ENCODE results near the gene MINPP1. TPM values are rescaled to one million over a fixed set of nuclear protein-coding genes. Genes with fewer than 3 reads are reported as not detected.

Gene MINPP1
- total and polyA plus RNA-seq, 8 donors, result 5.5 to 11.9 (median 9.8) TPM

- WGBS, 2 donors, result 92 to 100% methylated on average over 1 of the region's 1 CpG
- H3K27ac ChIP-seq, result no peak overlapping the region
- no peak for FAIRE-seq
Measured at GRCh38 chr10:87600581-87600980, 95.9 kb downstream of the MINPP1 start.

More at GRCh38 chr10:87600581-87600980, 95.9 kb downstream of the MINPP1 start:
- Histone ChIP-seq H3K4me1 (peaks cover 0 to 10% (median 7%) of the 10 kb centered on the region in 3 donors), H3K36me3 (no peaks in the 10 kb centered on the region), H3K27me3 (no peaks in the 10 kb centered on the region), H3K4me3 (no peak overlapping the region), H3K9me3 (no peaks in the 10 kb centered on the region)
- TF ChIP-seq CTCF (IDR thresholded peaks at IDR 0.05), result no peak
- DNase-seq (no peak), ATAC-seq (no peak)
- intact Hi-C loops (cut with DNase I), result no loop called here

Small RNA genes within 50 kb of the gene (microRNA-seq; reads per million reads assigned to microRNA genes)
- gene MIR4678, result 0 reads per million in 2 donors

Other genes starting within 250 kb of the MINPP1 start
- gene NUTM2D, start 147.1 kb upstream of the MINPP1 start, total RNA-seq, result 1 to 10 TPM; 2.2 to 3.8 (median 2.7) TPM
- gene NUTM2D, start 147.1 kb upstream of the MINPP1 start, polyA plus RNA-seq, result 10 to 100 TPM in 1 of 2 donors, 1 to 10 TPM in 1; 4.3 to 13.8 TPM
- gene PAPSS2, start 155.0 kb downstream of the MINPP1 start, total RNA-seq, result 10 to 100 TPM; 29.4 to 54.7 (median 39.9) TPM
- gene PAPSS2, start 155.0 kb downstream of the MINPP1 start, polyA plus RNA-seq, result 10 to 100 TPM in 1 of 2 donors, 1 to 10 TPM in 1; 10.0 to 49.5 TPM

Data from pancreas (tissue), 10 donors.